Natural killer cell (primary cell): ENCODE data around the gene TEAD1. TPM values are rescaled to one million over a fixed set of nuclear protein-coding genes. Genes with fewer than 3 reads are reported as not detected.

ENCODE experiments used
- ATAC-seq, 3 donors: fragments of 150-1000 bp in 2 of 3; fragments of 200-7000 bp in 1 of 3; cut with Tn5 transposase; 1 replicate in 1 of 3; 2 replicates in 2 of 3; pipeline ENCODE4 v1.10.0; 2021; ENCODE audit warnings: mild to moderate bottlenecking in 2 of 3, moderate library complexity in 2 of 3
- DNase-seq, 2 donors: peaks; one replicate each; pipeline versions ENCODE4 v3.0.0 to v3.0.0-alpha.2; 2013 to 2021; ENCODE audit warnings: mixed read lengths in 1 of 2
- H3K27ac ChIP-seq: one replicate; pipeline ENCODE4 v1.5.1; 2013; ENCODE audit warnings: mild to moderate bottlenecking, low read length
- H3K27me3 ChIP-seq: one replicate; pipeline ENCODE4 v1.6.1; 2013; ENCODE audit warnings: low read length; ENCODE audit not compliant: control insufficient read depth, insufficient read depth
- H3K36me3 ChIP-seq: one replicate; pipeline ENCODE4 v1.6.1; 2013; ENCODE audit warnings: low read length; ENCODE audit not compliant: control insufficient read depth, insufficient read depth
- H3K4me1 ChIP-seq: one replicate; pipeline ENCODE4 v1.6.1; 2013; ENCODE audit warnings: low read length; ENCODE audit not compliant: control insufficient read depth, insufficient read depth
- H3K4me3 ChIP-seq: one replicate; pipeline ENCODE4 v1.5.1; 2013; ENCODE audit warnings: low read length
- H3K9me3 ChIP-seq: one replicate; pipeline ENCODE4 v1.6.1; 2013; ENCODE audit warnings: low read length; ENCODE audit not compliant: control insufficient read depth, insufficient read depth
- H3K27ac Mint-ChIP-seq, 2 donors: one replicate each; pipeline ENCODE4 v1.8.0; 2022; ENCODE audit warnings: mild to moderate bottlenecking in 2 of 2, mixed read lengths in 2 of 2, moderate library complexity in 1 of 2
- H3K27me3 Mint-ChIP-seq, 2 donors: one replicate each; pipeline ENCODE4 v1.8.0; 2022; ENCODE audit warnings: low read depth in 2 of 2, mixed read lengths in 2 of 2
- H3K36me3 Mint-ChIP-seq: one replicate; pipeline ENCODE4 v1.8.0; 2022; ENCODE audit warnings: mixed read lengths
- H3K4me1 Mint-ChIP-seq, 2 donors: one replicate each; pipeline ENCODE4 v1.8.0; 2022; ENCODE audit warnings: mixed read lengths in 2 of 2
- H3K4me3 Mint-ChIP-seq: one replicate; pipeline ENCODE4 v1.8.0; 2022; ENCODE audit warnings: mild to moderate bottlenecking, moderate library complexity, mixed read lengths
- H3K9me3 Mint-ChIP-seq, 2 donors: one replicate each; pipeline ENCODE4 v1.8.0; 2022; ENCODE audit warnings: mixed read lengths in 2 of 2
- WGBS: methylation state at CpG from one replicate; pipeline ENCODE4 v1.1.7; 2013; ENCODE audit warnings: missing lambda C conversion rate; ENCODE audit not compliant: insufficient coverage; 5-methylcytosine and 5-hydroxymethylcytosine counted together
- intact Hi-C: fragments of 100-400 bp; cut with micrococcal nuclease; formaldehyde crosslinking; loops from one replicate; pipeline ENCODE4 v1.14.2; 2022
- total RNA-seq, 4 donors: library from RNA; stranded (reverse); fragments of 120-200 nt in 1 of 4; gene quantifications; one replicate each; pipeline versions ENCODE4 v1.2.3 to v1.2.4, GENCODE V29; 2013 to 2022
- TF ChIP-seq, protein P1 (sequence below): fragments of 200-600 bp; IDR thresholded peaks from one replicate; pipeline ENCODE4 v1.8.0; 2022; ENCODE audit warnings: antibody characterized with exemption

Gene TEAD1
- total RNA-seq, 3 donors from 2014 or later (not counting 1 experiment from before 2014, with no cell fraction given): not detected

DNA sequence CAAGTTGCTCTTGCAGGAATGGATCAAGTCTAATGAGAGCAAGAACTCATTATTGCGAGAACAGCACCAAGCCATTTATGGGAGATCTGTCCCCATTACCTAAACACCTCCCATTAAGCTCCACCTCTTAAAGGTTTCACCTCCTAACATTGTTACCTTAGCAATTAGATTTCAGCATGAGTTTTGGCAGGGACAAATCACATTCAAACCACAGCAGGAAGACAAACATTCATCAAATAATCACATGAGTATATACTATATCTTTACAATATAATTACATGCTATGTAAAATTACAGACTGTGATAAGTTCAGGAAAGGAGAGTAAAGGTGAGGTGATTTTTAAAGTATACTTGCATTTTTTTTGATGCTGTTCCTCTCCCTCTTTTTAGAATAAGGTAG lies 6.6 kb upstream of the TEAD1 start:
- TF ChIP-seq, protein P1, sequence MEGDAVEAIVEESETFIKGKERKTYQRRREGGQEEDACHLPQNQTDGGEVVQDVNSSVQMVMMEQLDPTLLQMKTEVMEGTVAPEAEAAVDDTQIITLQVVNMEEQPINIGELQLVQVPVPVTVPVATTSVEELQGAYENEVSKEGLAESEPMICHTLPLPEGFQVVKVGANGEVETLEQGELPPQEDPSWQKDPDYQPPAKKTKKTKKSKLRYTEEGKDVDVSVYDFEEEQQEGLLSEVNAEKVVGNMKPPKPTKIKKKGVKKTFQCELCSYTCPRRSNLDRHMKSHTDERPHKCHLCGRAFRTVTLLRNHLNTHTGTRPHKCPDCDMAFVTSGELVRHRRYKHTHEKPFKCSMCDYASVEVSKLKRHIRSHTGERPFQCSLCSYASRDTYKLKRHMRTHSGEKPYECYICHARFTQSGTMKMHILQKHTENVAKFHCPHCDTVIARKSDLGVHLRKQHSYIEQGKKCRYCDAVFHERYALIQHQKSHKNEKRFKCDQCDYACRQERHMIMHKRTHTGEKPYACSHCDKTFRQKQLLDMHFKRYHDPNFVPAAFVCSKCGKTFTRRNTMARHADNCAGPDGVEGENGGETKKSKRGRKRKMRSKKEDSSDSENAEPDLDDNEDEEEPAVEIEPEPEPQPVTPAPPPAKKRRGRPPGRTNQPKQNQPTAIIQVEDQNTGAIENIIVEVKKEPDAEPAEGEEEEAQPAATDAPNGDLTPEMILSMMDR: no peak
- no peaks in the 10 kb centered on the region for H3K4me1 ChIP-seq
- DNase-seq (no peak), ATAC-seq (no peak)
- intact Hi-C loops: no loop called here
- H3K4me3 Mint-ChIP-seq: no peak overlapping the region
- H3K27ac Mint-ChIP-seq: no peak overlapping the region
- H3K9me3 ChIP-seq: no peaks in the 10 kb centered on the region
- no peaks in the 10 kb centered on the region for H3K36me3 ChIP-seq
- 83% methylated on average over 1 of the region's 1 CpG for WGBS
- H3K27me3 ChIP-seq: peaks cover 17% of the 10 kb centered on the region
- H3K27me3 Mint-ChIP-seq: peaks cover 44 to 60% of the 10 kb centered on the region in 2 donors
- H3K36me3 Mint-ChIP-seq: peaks cover 12% of the 10 kb centered on the region
- H3K4me1 Mint-ChIP-seq: no peaks in the 10 kb centered on the region
- H3K27ac ChIP-seq: no peak overlapping the region
- peaks cover 10 to 13% of the 10 kb centered on the region in 2 donors for H3K9me3 Mint-ChIP-seq
- no peak overlapping the region for H3K4me3 ChIP-seq

DNA sequence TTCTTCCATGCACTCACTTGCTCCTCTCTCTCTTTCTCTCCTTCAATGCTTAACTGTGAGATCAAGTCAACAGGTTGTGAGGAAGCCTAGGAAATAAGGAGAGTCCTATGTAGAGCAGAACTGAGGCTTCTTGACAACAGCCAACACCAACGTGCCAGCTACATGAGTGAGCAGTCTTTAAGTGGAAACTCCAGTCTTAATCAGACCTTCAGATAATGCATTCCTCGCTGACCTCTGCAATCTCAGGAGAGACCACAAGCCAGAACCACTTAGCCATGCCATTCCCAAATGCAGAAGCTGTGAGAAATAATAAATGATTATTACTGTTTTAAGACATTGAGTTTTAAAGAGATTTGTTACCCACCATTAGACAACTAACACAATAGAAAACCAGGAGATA lies 6.1 kb upstream of the TEAD1 start:
- no peaks in the 10 kb centered on the region for H3K36me3 ChIP-seq
- peaks cover 45 to 62% of the 10 kb centered on the region in 2 donors for H3K27me3 Mint-ChIP-seq
- no peak overlapping the region for H3K4me3 Mint-ChIP-seq
- H3K27ac Mint-ChIP-seq: no peak overlapping the region
- H3K27me3 ChIP-seq: peaks cover 21% of the 10 kb centered on the region
- DNase-seq (no peak), ATAC-seq (no peak)
- H3K9me3 ChIP-seq: no peaks in the 10 kb centered on the region
- no peak overlapping the region for H3K27ac ChIP-seq
- peaks cover 10 to 13% of the 10 kb centered on the region in 2 donors for H3K9me3 Mint-ChIP-seq
- intact Hi-C loops: no loop called here
- peaks cover 13% of the 10 kb centered on the region for H3K36me3 Mint-ChIP-seq
- H3K4me1 Mint-ChIP-seq: no peaks in the 10 kb centered on the region
- no peak overlapping the region for H3K4me3 ChIP-seq
- 84% methylated on average over 2 of the region's 2 CpGs for WGBS
- TF ChIP-seq, protein P1: no peak
- peaks cover 2% of the 10 kb centered on the region for H3K4me1 ChIP-seq

DNA sequence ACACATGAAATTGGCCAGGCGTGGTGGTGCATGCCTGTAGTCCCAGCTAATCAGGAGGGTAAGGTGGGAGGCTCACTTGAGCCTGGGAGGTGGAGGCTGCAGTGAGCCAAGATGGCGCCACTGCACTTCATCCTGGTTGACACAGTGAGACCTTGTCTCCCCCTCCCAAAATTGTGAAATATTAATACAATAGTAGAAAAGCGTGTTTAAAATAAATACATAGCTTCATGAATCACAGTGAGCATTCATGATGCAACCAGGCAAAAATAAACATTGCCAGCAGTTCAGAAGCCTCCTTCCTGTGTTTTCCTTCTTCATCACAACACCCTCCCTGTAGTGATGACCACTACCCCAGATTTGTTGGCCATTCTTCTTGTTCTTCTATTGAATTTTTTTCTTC lies 4.3 kb upstream of the TEAD1 start:
- Mint-ChIP-seq H3K27me3 (peaks cover 44 to 57% of the 10 kb centered on the region in 2 donors), H3K36me3 (peaks cover 13% of the 10 kb centered on the region), H3K4me1 (peaks cover 0 to 5% of the 10 kb centered on the region in 2 donors), H3K27ac (no peak overlapping the region), H3K4me3 (no peak overlapping the region), H3K9me3 (peaks cover 10 to 13% of the 10 kb centered on the region in 2 donors)
- no peak overlapping the region for H3K27ac ChIP-seq
- 100% methylated on average over 1 of the region's 3 CpGs for WGBS
- intact Hi-C loops: no loop called here
- peaks cover 22% of the 10 kb centered on the region for H3K27me3 ChIP-seq
- H3K4me1 ChIP-seq: peaks cover 5% of the 10 kb centered on the region
- no peak overlapping the region for H3K4me3 ChIP-seq
- H3K9me3 ChIP-seq: no peaks in the 10 kb centered on the region
- TF ChIP-seq, protein P1: no peak
- DNase-seq (no peak), ATAC-seq (no peak)
- H3K36me3 ChIP-seq: no peaks in the 10 kb centered on the region

DNA sequence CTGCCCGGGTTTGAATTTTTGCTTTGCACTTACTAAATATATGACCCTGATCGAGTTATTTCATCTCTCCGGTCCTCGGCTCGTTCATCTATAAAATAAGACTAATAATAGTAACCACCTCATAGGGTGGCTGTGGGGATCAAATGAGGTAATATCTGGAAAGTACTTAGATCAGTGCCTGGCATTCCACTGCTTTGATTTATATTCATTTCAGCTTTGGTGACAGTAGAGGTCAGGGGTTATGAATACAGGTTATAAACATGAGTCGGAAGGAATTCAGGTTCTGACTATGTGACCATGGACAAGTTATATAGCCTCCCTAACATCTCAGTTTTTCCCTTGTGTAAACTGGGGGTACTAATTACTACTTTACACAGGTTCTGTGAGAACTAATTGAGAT lies 2.9 kb upstream of the TEAD1 start:
- H3K27me3 ChIP-seq: peaks cover 32% of the 10 kb centered on the region
- TF ChIP-seq, protein P1: no peak
- peaks cover 4% of the 10 kb centered on the region for H3K9me3 ChIP-seq
- Mint-ChIP-seq H3K36me3 (peaks cover 13% of the 10 kb centered on the region), H3K27ac (no peak overlapping the region), H3K27me3 (peaks cover 42 to 57% of the 10 kb centered on the region in 2 donors), H3K9me3 (peaks cover 10% of the 10 kb centered on the region in 2 donors), H3K4me3 (no peak overlapping the region), H3K4me1 (peaks cover 0 to 5% of the 10 kb centered on the region in 2 donors)
- no peak for ATAC-seq
- no peak overlapping the region for H3K27ac ChIP-seq
- intact Hi-C loops: no loop called here
- peaks cover 5% of the 10 kb centered on the region for H3K4me1 ChIP-seq
- 100% methylated on average over 2 of the region's 6 CpGs for WGBS
- no peaks in the 10 kb centered on the region for H3K36me3 ChIP-seq
- no peak overlapping the region for H3K4me3 ChIP-seq
- no peak for DNase-seq
